ENCODE data around the gene PTCH1. TPM values are rescaled to one million over a fixed set of nuclear protein-coding genes. Genes with fewer than 3 reads are reported as not detected.

Gene PTCH1
- polyA plus RNA-seq, 3 donors: not detected

DNA sequence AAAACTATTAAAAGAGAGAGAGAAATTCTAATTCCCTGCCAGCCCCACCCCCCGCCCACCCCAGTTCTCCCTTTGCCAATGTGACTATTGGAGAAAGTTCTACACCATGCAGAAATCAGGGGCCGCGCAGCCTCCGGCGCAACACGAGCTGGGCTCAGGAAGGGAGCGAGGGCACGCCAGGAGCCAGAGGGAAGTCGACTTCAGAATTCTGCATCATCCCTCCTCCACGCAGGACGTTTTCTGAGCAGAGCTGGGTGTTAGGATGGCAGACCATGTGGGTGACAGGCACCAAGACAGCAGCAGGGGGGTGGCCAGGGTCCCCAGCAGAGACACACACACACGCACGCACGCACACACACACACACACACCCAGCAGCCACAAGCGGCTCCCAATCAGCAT, 72.6 kb downstream of the PTCH1 start:
- intact Hi-C loops (cut with micrococcal nuclease): no loop called here
- Mint-ChIP-seq H3K4me1 (no peaks in the 10 kb centered on the region), H3K4me3 (no peak overlapping the region), H3K27ac (no peak overlapping the region), H3K36me3 (no peaks in the 10 kb centered on the region), H3K9me3 (peaks cover 0 to 2% (median 0%) of the 10 kb centered on the region in 7 donors), H3K27me3 (ENCODE audit: low read depth in 3 of 3) (peaks cover 14 to 25% (median 20%) of the 10 kb centered on the region in 3 donors)
- Histone ChIP-seq H3K27me3 (ENCODE audit: control insufficient read depth in 2 of 2, insufficient read depth in 2 of 2, low read length in 2 of 2) (peaks cover 2 to 12% of the 10 kb centered on the region in 2 donors), H3K4me1 (ENCODE audit: control insufficient read depth in 1 of 2, insufficient read depth in 2 of 2, low read length in 2 of 2) (no peaks in the 10 kb centered on the region), H3K4me2 (replicated peaks; ENCODE audit: extremely low read depth, low read length, poor library complexity, severe bottlenecking) (no peak overlapping the region), H2AFZ (ENCODE audit: insufficient read depth, low read depth, low read length, poor library complexity, severe bottlenecking) (no peak overlapping the region), H3K79me2 (ENCODE audit: insufficient read depth, low read length) (no peaks in the 10 kb centered on the region), H3K27ac (ENCODE audit: low read depth in 1 of 2, low read length in 2 of 2) (no peak overlapping the region), H4K20me1 (ENCODE audit: insufficient read depth, low read length) (no peaks in the 10 kb centered on the region), H3K9ac (ENCODE audit: insufficient read depth, low read length, poor library complexity, severe bottlenecking) (no peak overlapping the region), H3K9me3 (replicated peaks in 1 of 2; ENCODE audit: control insufficient read depth in 1 of 2, insufficient read depth in 1 of 2, low read length in 2 of 2) (no peaks in the 10 kb centered on the region), H3K4me3 (replicated peaks in 1 of 3; ENCODE audit: low read depth in 2 of 3, low read length in 3 of 3) (no peak overlapping the region), H3K36me3 (replicated peaks in 1 of 2; ENCODE audit: control insufficient read depth in 1 of 2, insufficient read depth in 2 of 2, low read length in 2 of 2) (no peaks in the 10 kb centered on the region)
- TF ChIP-seq, protein P1, sequence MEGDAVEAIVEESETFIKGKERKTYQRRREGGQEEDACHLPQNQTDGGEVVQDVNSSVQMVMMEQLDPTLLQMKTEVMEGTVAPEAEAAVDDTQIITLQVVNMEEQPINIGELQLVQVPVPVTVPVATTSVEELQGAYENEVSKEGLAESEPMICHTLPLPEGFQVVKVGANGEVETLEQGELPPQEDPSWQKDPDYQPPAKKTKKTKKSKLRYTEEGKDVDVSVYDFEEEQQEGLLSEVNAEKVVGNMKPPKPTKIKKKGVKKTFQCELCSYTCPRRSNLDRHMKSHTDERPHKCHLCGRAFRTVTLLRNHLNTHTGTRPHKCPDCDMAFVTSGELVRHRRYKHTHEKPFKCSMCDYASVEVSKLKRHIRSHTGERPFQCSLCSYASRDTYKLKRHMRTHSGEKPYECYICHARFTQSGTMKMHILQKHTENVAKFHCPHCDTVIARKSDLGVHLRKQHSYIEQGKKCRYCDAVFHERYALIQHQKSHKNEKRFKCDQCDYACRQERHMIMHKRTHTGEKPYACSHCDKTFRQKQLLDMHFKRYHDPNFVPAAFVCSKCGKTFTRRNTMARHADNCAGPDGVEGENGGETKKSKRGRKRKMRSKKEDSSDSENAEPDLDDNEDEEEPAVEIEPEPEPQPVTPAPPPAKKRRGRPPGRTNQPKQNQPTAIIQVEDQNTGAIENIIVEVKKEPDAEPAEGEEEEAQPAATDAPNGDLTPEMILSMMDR (IDR thresholded peaks at IDR 0.05): no peak
- DNase-seq: no peak
- no CpG with 5 or more reads among the region's 15 CpGs for WGBS (ENCODE audit: insufficient coverage)

DNA sequence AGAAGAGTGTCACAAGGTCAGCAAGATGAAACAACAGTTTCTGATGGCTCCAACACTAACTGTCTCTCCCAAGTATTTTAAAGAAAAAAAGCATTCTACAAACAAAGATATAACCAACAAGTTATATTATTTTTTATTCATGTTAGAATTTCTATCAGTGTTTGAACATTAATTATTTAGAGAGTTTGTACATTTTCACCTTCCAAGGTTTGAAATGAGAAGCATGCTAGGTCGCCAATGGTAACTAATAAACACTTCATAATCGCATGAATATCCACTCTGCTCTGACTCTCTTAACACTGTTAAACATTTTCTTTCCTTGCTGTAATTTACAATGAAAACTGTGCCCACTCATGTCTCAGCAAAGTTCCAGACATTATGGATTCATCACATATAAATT, 73.5 kb downstream of the PTCH1 start:
- TF ChIP-seq, protein P1 (IDR thresholded peaks at IDR 0.05): no peak
- no peak overlapping the region for H3K27ac Mint-ChIP-seq
- no peak overlapping the region for H3K4me3 Mint-ChIP-seq
- H3K9me3 Mint-ChIP-seq: peaks cover 0 to 2% (median 0%) of the 10 kb centered on the region in 7 donors
- WGBS (ENCODE audit: insufficient coverage): no CpG with 5 or more reads among the region's 2 CpGs
- no peaks in the 10 kb centered on the region for H3K4me1 ChIP-seq (ENCODE audit: control insufficient read depth in 1 of 2, insufficient read depth in 2 of 2, low read length in 2 of 2)
- H3K4me2 ChIP-seq (replicated peaks; ENCODE audit: extremely low read depth, low read length, poor library complexity, severe bottlenecking): no peak overlapping the region
- no peak overlapping the region for H3K27ac ChIP-seq (ENCODE audit: low read depth in 1 of 2, low read length in 2 of 2)
- H3K36me3 Mint-ChIP-seq: no peaks in the 10 kb centered on the region
- no peak overlapping the region for H3K4me3 ChIP-seq (replicated peaks in 1 of 3; ENCODE audit: low read depth in 2 of 3, low read length in 3 of 3)
- H3K27me3 Mint-ChIP-seq (ENCODE audit: low read depth in 3 of 3): peaks cover 14 to 25% (median 18%) of the 10 kb centered on the region in 3 donors
- no peaks in the 10 kb centered on the region for H3K9me3 ChIP-seq (replicated peaks in 1 of 2; ENCODE audit: control insufficient read depth in 1 of 2, insufficient read depth in 1 of 2, low read length in 2 of 2)
- no peaks in the 10 kb centered on the region for H3K4me1 Mint-ChIP-seq
- intact Hi-C loops (cut with micrococcal nuclease): no loop called here
- no peaks in the 10 kb centered on the region for H3K36me3 ChIP-seq (replicated peaks in 1 of 2; ENCODE audit: control insufficient read depth in 1 of 2, insufficient read depth in 2 of 2, low read length in 2 of 2)
- DNase-seq: no peak
- no peak overlapping the region for H3K9ac ChIP-seq (ENCODE audit: insufficient read depth, low read length, poor library complexity, severe bottlenecking)
- H4K20me1 ChIP-seq (ENCODE audit: insufficient read depth, low read length): no peaks in the 10 kb centered on the region
- H3K27me3 ChIP-seq (ENCODE audit: control insufficient read depth in 2 of 2, insufficient read depth in 2 of 2, low read length in 2 of 2): peaks cover 2 to 12% of the 10 kb centered on the region in 2 donors
- H3K79me2 ChIP-seq (ENCODE audit: insufficient read depth, low read length): no peaks in the 10 kb centered on the region
- H2AFZ ChIP-seq (ENCODE audit: insufficient read depth, low read depth, low read length, poor library complexity, severe bottlenecking): no peak overlapping the region

Data from CD14-positive monocyte (primary cell).